HepG2 (cell line): ENCODE data around the gene SRPRB.

Source experiments
- CCAR2 ChIP-seq: fragments of 200-400 bp; formaldehyde crosslinking; optimal IDR thresholded peaks from 2 replicates; pipeline ENCODE3; 2018; ENCODE audit warnings: low read depth, mild to moderate bottlenecking, low read length, moderate library complexity
- SMAD3 ChIP-seq: sonication (generic); formaldehyde crosslinking; IDR thresholded peaks from 2 replicates; pipeline ENCODE4 v1.4.0; 2020; ENCODE audit warnings: missing genetic modification reagents
- TEAD3 ChIP-seq: optimal IDR thresholded peaks from 2 replicates; pipeline ENCODE3; 2016; ENCODE audit warnings: borderline replicate concordance
- YY1 ChIP-seq: IDR thresholded peaks from 2 replicates; pipeline ENCODE4 v1.6.1; 2011; ENCODE audit warnings: low read length, low read depth, moderate library complexity, mild to moderate bottlenecking; ENCODE audit not compliant: insufficient read depth, insufficient replicate concordance
- ZNF331 ChIP-seq: sonication (generic); formaldehyde crosslinking; IDR thresholded peaks from 2 replicates; pipeline ENCODE4 v1.4.0; 2020; ENCODE audit warnings: missing genetic modification reagents
- TF ChIP-seq, protein P1 (sequence below): sonication (generic); formaldehyde crosslinking; IDR thresholded peaks from 2 replicates; pipeline ENCODE4 v1.5.0; 2020; ENCODE audit warnings: mild to moderate bottlenecking, missing genetic modification reagents, moderate library complexity
- TF ChIP-seq, protein P2 (sequence below): sonication (generic); formaldehyde crosslinking; IDR thresholded peaks from 2 replicates; pipeline ENCODE4 v1.4.0; 2020; ENCODE audit warnings: mild to moderate bottlenecking, missing genetic modification reagents

DNA sequence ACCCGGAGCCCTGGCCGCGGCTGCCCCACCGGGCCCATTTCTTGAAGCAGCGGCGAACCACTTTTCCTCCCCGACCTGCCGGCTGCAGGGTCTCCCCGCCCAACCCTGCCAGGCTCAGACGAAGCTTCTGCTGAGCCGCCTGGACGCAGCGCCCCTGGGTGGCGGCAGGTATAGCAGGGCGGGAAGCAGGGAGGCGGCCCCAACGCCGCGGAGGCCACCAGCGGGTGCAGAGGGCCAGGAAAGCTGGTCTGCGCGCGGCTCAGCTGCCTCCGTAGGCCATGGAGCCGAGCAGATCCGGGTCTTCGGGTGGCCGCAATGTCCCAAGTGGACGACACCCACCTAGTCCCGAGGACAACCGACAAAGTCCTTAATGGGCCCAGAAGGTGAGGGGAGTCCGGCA, 21.9 kb upstream of the SRPRB start:
- TF ChIP-seq, protein P1, sequence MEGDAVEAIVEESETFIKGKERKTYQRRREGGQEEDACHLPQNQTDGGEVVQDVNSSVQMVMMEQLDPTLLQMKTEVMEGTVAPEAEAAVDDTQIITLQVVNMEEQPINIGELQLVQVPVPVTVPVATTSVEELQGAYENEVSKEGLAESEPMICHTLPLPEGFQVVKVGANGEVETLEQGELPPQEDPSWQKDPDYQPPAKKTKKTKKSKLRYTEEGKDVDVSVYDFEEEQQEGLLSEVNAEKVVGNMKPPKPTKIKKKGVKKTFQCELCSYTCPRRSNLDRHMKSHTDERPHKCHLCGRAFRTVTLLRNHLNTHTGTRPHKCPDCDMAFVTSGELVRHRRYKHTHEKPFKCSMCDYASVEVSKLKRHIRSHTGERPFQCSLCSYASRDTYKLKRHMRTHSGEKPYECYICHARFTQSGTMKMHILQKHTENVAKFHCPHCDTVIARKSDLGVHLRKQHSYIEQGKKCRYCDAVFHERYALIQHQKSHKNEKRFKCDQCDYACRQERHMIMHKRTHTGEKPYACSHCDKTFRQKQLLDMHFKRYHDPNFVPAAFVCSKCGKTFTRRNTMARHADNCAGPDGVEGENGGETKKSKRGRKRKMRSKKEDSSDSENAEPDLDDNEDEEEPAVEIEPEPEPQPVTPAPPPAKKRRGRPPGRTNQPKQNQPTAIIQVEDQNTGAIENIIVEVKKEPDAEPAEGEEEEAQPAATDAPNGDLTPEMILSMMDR (CRISPR knock-in tag): no peak
- no peak for TF ChIP-seq TEAD3 (CRISPR knock-in tag)
- TF ChIP-seq SMAD3: no peak
- TF ChIP-seq YY1: no peak
- no peak for TF ChIP-seq ZNF331 (CRISPR knock-in tag)
- no peak for TF ChIP-seq CCAR2
- TF ChIP-seq, protein P2, sequence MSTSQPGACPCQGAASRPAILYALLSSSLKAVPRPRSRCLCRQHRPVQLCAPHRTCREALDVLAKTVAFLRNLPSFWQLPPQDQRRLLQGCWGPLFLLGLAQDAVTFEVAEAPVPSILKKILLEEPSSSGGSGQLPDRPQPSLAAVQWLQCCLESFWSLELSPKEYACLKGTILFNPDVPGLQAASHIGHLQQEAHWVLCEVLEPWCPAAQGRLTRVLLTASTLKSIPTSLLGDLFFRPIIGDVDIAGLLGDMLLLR (CRISPR knock-in tag): no peak
